ENCODE measurements around the gene GPC6.
A peak's percentile ranks its signal among the peaks of the same experiment; 100 is the strongest.

GPC6 gene

DNA sequence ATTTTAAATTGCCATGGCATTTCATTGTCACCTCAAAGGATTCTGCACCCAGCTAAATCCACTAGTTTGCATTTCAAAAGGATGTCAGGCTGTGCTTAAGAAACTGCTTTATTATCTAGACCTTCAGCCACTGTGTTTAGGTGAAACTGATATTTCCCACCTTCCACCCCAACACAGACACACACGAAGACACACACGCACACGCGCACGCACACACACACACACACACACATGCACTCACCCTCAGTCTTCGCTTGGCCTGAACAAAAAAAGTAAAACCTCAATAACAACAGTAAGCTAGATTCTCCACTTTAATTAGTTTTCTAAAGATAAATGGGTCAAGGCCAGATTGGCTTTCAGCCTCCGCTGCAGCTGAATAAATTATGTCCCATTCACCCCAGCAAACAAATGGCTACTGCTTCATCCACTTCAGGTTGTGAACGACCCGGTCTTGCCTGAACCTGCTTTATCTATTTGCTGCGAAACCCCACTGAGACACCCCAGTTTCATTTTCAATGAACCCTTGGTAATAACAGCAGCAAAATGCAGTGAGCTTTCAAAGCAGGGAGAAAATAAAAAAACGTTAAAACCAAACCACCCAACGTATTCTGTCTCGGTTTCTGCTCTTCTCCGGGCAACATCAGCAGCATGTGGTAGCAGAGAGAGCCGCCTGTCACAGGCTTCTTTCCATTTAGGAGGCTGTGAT, 1086.1 kb downstream of the GPC6 start:
- H3K9me3 ChIP-seq (ENCODE audit: control insufficient read depth, insufficient read depth, low read depth, low read length) = no peaks in the 10 kb centered on the region
- H3K27ac ChIP-seq (ENCODE audit: extremely low read depth, low read depth, low read length) = no peak overlapping the region
- no peaks in the 10 kb centered on the region for H3K4me1 ChIP-seq (ENCODE audit: control insufficient read depth, insufficient read depth, low read length)
- H3K4me3 ChIP-seq (ENCODE audit: low read depth, low read length) = no peak overlapping the region
- TF ChIP-seq ZNF335 (tag by site-specific recombination; conservative IDR thresholded peaks at IDR 0.05) = no peak
- TF ChIP-seq, protein P1, sequence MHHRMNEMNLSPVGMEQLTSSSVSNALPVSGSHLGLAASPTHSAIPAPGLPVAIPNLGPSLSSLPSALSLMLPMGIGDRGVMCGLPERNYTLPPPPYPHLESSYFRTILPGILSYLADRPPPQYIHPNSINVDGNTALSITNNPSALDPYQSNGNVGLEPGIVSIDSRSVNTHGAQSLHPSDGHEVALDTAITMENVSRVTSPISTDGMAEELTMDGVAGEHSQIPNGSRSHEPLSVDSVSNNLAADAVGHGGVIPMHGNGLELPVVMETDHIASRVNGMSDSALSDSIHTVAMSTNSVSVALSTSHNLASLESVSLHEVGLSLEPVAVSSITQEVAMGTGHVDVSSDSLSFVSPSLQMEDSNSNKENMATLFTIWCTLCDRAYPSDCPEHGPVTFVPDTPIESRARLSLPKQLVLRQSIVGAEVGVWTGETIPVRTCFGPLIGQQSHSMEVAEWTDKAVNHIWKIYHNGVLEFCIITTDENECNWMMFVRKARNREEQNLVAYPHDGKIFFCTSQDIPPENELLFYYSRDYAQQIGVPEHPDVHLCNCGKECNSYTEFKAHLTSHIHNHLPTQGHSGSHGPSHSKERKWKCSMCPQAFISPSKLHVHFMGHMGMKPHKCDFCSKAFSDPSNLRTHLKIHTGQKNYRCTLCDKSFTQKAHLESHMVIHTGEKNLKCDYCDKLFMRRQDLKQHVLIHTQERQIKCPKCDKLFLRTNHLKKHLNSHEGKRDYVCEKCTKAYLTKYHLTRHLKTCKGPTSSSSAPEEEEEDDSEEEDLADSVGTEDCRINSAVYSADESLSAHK (tag by site-specific recombination; IDR thresholded peaks at IDR 0.05) = 0 out of 2 replicates have a peak, but pooled peaks have one; percentile 28
- POLR2A ChIA-PET = no interaction called here
- CTCF ChIA-PET = no interaction called here
- no peaks in the 10 kb centered on the region for H3K36me3 ChIP-seq (ENCODE audit: control insufficient read depth in 2 of 2, insufficient read depth in 1 of 2, low read length in 2 of 2)

DNA sequence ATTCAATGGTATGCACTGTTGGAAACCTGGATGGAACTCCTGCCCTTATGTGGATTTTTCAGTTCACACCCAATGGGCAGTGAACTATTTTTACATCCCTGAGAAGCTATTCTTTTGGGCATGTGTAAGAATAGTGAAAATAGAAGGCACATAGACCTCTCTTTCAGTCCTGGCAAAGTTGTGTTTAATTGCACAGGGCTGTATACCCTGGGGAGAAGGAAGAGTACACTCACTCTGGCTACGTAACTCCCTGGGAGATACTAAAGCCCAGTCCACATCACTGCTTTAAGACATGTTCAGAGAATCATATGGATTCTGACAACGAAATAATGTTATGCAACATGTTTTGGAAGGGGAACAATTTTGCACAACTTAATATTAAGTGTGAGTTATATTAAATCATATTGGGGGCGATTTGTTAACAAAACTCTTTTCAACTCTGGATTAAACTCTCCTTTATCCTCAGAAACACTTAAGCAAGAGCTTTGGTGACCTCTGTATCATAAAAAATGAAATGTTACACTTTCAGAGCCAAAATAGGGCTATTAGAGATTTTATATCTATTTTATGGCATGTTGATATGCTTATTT, 1086.8 kb downstream of the GPC6 start:
- no peak overlapping the region for H3K27ac ChIP-seq (ENCODE audit: extremely low read depth, low read depth, low read length)
- no peaks in the 10 kb centered on the region for H3K4me1 ChIP-seq (ENCODE audit: control insufficient read depth, insufficient read depth, low read length)
- no peaks in the 10 kb centered on the region for H3K36me3 ChIP-seq (ENCODE audit: control insufficient read depth in 2 of 2, insufficient read depth in 1 of 2, low read length in 2 of 2)
- no peaks in the 10 kb centered on the region for H3K9me3 ChIP-seq (ENCODE audit: control insufficient read depth, insufficient read depth, low read depth, low read length)
- CTCF ChIA-PET = no interaction called here
- H3K4me3 ChIP-seq (ENCODE audit: low read depth, low read length) = no peak overlapping the region
- POLR2A ChIA-PET = no interaction called here
- TF ChIP-seq, protein P2, sequence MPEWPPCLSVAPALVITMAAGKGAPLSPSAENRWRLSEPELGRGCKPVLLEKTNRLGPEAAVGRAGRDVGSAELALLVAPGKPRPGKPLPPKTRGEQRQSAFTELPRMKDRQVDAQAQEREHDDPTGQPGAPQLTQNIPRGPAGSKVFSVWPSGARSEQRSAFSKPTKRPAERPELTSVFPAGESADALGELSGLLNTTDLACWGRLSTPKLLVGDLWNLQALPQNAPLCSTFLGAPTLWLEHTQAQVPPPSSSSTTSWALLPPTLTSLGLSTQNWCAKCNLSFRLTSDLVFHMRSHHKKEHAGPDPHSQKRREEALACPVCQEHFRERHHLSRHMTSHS (tag by site-specific recombination; IDR thresholded peaks at IDR 0.05) = no peak
- TF ChIP-seq ZBTB7A (tag by site-specific recombination; IDR thresholded peaks at IDR 0.05; ENCODE audit: low read depth) (no peak), ZNF175 (tag by site-specific recombination; IDR thresholded peaks at IDR 0.05) (no peak), ZNF654 (tag by site-specific recombination; IDR thresholded peaks at IDR 0.05; ENCODE audit: low read depth) (no peak), KLF1 (tag by site-specific recombination; IDR thresholded peaks at IDR 0.05) (no peak), ZNF530 (tag by site-specific recombination; IDR thresholded peaks at IDR 0.05; ENCODE audit: low read depth) (no peak), ZNF114 (tag by site-specific recombination; IDR thresholded peaks at IDR 0.05) (no peak), ZBTB17 (tag by site-specific recombination; IDR thresholded peaks at IDR 0.05) (no peak), ZNF776 (tag by site-specific recombination; IDR thresholded peaks at IDR 0.05; ENCODE audit: borderline replicate concordance) (no peak), ZFP41 (tag by site-specific recombination; IDR thresholded peaks at IDR 0.05; ENCODE audit: borderline replicate concordance) (no peak), ZNF623 (tag by site-specific recombination; IDR thresholded peaks at IDR 0.05) (no peak), GLIS2 (tag by site-specific recombination; IDR thresholded peaks at IDR 0.05) (no peak), ZNF670 (tag by site-specific recombination; IDR thresholded peaks at IDR 0.05; ENCODE audit: low read depth) (no peak), ZNF529 (tag by site-specific recombination; IDR thresholded peaks at IDR 0.05; ENCODE audit: insufficient replicate concordance) (no peak), FEZF1 (tag by site-specific recombination; IDR thresholded peaks at IDR 0.05) (no peak)
- TF ChIP-seq, protein P3, sequence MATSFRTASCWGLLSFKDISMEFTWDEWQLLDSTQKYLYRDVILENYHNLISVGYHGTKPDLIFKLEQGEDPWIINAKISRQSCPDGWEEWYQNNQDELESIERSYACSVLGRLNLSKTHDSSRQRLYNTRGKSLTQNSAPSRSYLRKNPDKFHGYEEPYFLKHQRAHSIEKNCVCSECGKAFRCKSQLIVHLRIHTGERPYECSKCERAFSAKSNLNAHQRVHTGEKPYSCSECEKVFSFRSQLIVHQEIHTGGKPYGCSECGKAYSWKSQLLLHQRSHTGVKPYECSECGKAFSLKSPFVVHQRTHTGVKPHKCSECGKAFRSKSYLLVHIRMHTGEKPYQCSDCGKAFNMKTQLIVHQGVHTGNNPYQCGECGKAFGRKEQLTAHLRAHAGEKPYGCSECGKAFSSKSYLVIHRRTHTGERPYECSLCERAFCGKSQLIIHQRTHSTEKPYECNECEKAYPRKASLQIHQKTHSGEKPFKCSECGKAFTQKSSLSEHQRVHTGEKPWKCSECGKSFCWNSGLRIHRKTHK (tag by site-specific recombination; IDR thresholded peaks at IDR 0.05) = no peak
- TF ChIP-seq, protein P4, sequence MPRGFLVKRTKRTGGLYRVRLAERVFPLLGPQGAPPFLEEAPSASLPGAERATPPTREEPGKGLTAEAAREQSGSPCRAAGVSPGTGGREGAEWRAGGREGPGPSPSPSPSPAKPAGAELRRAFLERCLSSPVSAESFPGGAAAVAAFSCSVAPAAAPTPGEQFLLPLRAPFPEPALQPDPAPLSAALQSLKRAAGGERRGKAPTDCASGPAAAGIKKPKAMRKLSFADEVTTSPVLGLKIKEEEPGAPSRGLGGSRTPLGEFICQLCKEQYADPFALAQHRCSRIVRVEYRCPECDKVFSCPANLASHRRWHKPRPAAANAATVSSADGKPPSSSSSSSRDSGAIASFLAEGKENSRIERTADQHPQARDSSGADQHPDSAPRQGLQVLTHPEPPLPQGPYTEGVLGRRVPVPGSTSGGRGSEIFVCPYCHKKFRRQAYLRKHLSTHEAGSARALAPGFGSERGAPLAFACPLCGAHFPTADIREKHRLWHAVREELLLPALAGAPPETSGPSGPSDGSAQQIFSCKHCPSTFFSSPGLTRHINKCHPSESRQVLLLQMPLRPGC (tag by site-specific recombination; IDR thresholded peaks at IDR 0.05) = no peak
- TF ChIP-seq, protein P5, sequence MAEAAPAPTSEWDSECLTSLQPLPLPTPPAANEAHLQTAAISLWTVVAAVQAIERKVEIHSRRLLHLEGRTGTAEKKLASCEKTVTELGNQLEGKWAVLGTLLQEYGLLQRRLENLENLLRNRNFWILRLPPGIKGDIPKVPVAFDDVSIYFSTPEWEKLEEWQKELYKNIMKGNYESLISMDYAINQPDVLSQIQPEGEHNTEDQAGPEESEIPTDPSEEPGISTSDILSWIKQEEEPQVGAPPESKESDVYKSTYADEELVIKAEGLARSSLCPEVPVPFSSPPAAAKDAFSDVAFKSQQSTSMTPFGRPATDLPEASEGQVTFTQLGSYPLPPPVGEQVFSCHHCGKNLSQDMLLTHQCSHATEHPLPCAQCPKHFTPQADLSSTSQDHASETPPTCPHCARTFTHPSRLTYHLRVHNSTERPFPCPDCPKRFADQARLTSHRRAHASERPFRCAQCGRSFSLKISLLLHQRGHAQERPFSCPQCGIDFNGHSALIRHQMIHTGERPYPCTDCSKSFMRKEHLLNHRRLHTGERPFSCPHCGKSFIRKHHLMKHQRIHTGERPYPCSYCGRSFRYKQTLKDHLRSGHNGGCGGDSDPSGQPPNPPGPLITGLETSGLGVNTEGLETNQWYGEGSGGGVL (tag by site-specific recombination; IDR thresholded peaks at IDR 0.05) = no peak
